Spleen (tissue), 7 donors: ENCODE data around the gene SRGAP3.

Experiments
- POLR2A ChIP-seq, 3 donors: fragments of 450-650 bp; IDR thresholded peaks; one replicate each; pipeline ENCODE4 v1.5.1; 2017; ENCODE audit warnings: antibody characterized with exemption in 3 of 3, mild to moderate bottlenecking in 1 of 3
- POLR2AphosphoS5 ChIP-seq, 3 donors: sonication (generic); formaldehyde crosslinking; IDR thresholded peaks; one replicate each; pipeline ENCODE4 v1.5.1; 2017; ENCODE audit warnings: antibody characterized with exemption in 3 of 3
- TF ChIP-seq, protein P1 (sequence below), 11 experiments: fragments of 200-600 bp in 7 of 11; fragments of 450-650 bp in 4 of 11; sonication (generic) in 4 of 11; IDR thresholded peaks in 8 of 11; conservative IDR thresholded peaks in 3 of 11; 1 replicate in 7 of 11; 2 replicates in 4 of 11; pipeline versions ENCODE4 v1.4.0 to v1.8.0; 2016 to 2021; ENCODE audit warnings: antibody characterized with exemption in 11 of 11, inconsistent platforms in 4 of 11, mild to moderate bottlenecking in 1 of 11
- donor health status: DM: no; HTN: no; CAD: no; lungs with moderate emphysema.
- donor health status: DM: no; HTN: no; CAD: no.
- donor health status: DM: no; HTN: no; CAD: no.

DNA sequence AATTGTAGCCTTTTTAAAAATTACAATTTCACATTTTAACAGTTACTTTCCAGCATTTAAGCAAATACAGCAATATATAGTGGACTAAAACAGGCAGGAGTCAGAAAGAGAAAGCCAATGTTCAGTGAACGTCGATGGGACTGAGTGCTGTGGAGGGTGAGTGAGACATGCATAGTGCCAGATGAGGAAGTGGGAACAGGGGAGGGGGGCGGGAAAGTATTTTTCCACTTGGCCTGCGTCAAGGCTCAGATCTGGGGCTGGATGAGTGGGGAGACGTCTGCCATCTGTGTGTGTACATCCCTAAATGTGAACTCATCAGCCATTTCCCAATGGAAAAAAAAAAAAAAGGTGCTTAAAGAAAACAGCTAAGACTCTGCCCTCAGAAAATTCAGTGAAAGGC, 266.9 kb downstream of the SRGAP3 start:
- TF ChIP-seq, protein P1, sequence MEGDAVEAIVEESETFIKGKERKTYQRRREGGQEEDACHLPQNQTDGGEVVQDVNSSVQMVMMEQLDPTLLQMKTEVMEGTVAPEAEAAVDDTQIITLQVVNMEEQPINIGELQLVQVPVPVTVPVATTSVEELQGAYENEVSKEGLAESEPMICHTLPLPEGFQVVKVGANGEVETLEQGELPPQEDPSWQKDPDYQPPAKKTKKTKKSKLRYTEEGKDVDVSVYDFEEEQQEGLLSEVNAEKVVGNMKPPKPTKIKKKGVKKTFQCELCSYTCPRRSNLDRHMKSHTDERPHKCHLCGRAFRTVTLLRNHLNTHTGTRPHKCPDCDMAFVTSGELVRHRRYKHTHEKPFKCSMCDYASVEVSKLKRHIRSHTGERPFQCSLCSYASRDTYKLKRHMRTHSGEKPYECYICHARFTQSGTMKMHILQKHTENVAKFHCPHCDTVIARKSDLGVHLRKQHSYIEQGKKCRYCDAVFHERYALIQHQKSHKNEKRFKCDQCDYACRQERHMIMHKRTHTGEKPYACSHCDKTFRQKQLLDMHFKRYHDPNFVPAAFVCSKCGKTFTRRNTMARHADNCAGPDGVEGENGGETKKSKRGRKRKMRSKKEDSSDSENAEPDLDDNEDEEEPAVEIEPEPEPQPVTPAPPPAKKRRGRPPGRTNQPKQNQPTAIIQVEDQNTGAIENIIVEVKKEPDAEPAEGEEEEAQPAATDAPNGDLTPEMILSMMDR (IDR thresholded peaks at IDR 0.05 in 8 of 11, conservative IDR thresholded peaks at IDR 0.05 in 3 of 11) = no peak
- no peak for TF ChIP-seq POLR2A (IDR thresholded peaks at IDR 0.05)
- no peak for TF ChIP-seq POLR2AphosphoS5 (IDR thresholded peaks at IDR 0.05)
